ENCODE measurements around the gene PLCB2. TPM values are rescaled to one million over a fixed set of nuclear protein-coding genes. Genes with fewer than 3 reads are reported as not detected.

PLCB2 gene, protein sequence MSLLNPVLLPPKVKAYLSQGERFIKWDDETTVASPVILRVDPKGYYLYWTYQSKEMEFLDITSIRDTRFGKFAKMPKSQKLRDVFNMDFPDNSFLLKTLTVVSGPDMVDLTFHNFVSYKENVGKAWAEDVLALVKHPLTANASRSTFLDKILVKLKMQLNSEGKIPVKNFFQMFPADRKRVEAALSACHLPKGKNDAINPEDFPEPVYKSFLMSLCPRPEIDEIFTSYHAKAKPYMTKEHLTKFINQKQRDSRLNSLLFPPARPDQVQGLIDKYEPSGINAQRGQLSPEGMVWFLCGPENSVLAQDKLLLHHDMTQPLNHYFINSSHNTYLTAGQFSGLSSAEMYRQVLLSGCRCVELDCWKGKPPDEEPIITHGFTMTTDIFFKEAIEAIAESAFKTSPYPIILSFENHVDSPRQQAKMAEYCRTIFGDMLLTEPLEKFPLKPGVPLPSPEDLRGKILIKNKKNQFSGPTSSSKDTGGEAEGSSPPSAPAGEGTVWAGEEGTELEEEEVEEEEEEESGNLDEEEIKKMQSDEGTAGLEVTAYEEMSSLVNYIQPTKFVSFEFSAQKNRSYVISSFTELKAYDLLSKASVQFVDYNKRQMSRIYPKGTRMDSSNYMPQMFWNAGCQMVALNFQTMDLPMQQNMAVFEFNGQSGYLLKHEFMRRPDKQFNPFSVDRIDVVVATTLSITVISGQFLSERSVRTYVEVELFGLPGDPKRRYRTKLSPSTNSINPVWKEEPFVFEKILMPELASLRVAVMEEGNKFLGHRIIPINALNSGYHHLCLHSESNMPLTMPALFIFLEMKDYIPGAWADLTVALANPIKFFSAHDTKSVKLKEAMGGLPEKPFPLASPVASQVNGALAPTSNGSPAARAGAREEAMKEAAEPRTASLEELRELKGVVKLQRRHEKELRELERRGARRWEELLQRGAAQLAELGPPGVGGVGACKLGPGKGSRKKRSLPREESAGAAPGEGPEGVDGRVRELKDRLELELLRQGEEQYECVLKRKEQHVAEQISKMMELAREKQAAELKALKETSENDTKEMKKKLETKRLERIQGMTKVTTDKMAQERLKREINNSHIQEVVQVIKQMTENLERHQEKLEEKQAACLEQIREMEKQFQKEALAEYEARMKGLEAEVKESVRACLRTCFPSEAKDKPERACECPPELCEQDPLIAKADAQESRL
- total RNA-seq: 0.13 and 0.16 TPM in 2 replicates

DNA sequence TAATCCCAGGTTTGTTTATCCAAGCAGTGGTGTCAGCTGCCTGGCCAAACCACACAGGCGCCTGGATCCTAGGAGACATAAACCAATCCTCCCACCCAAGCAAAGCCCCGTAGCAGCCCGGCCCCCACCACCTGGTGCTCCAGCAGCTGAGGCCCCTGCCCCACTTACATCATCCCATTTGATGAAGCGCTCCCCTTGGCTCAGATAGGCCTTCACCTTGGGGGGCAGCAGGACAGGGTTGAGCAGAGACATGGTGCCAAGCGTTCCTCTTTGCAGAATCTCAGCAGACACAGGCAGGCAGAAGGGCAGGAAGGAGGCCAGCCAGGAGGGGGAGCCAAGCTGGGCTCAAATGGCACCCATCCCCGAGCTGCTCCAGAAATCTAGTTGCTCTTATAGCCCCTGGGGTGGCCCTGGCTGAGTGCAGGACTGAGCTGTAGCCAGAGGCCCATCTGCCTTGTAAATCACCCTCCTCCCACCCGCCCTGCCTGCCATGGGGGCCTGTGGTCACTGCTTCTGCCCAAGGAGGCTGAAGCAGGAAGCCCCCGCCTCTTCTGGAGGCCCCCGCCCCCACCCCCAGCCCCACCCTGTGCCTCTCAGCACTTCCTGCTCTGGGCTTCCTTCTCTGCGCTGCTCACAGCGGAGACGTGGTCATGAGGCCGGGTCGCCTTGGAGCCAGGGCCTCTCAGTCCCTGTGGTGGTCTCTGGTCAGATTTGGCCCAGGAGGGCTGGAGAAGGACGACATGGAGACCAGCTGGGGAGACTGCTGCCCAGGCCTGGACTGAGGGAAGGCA, at the start of gene PLCB2:
PLCB2 (minus strand) TSS at position 515 of the 791 bp plus-strand sequence; CDS start at position 252, 263 bp downstream.

DNA sequence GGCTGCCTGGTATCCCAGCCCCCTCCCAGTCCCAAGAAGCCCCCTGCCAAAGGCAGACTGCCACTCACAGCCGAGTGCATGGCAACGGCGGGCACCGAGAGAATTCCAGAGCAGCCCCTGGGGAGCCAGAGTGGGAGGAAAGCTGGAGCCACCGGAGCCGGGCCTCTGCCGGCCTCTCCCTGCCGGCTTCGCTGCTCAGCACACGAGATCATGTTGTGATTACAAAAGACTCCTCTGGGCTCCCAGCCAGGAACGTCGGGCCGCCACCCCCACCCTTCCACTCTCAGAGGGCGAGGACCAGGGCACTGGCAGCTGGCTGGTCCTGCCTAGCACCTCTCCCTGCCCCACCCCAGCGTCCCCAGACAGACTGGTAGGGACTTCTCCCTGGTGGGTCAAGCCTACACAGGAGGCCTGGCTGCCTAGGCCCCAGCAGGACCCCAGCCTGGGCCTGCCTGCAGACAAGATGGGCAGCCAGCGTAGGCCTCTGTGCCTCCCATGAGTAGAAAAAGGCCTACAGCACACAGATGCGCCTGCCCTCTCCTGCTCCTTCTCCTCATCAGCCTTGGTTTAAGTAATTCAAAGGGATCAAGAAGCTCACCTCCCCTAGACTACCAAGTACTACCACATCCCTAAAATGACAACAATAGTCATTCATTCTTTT, 33.1 kb upstream of the PLCB2 start, which contains the start of gene CCDC9B:
CCDC9B (minus strand) TSS at position 200 of the 661 bp plus-strand sequence; CDS start at position 80, 120 bp downstream.

DNA sequence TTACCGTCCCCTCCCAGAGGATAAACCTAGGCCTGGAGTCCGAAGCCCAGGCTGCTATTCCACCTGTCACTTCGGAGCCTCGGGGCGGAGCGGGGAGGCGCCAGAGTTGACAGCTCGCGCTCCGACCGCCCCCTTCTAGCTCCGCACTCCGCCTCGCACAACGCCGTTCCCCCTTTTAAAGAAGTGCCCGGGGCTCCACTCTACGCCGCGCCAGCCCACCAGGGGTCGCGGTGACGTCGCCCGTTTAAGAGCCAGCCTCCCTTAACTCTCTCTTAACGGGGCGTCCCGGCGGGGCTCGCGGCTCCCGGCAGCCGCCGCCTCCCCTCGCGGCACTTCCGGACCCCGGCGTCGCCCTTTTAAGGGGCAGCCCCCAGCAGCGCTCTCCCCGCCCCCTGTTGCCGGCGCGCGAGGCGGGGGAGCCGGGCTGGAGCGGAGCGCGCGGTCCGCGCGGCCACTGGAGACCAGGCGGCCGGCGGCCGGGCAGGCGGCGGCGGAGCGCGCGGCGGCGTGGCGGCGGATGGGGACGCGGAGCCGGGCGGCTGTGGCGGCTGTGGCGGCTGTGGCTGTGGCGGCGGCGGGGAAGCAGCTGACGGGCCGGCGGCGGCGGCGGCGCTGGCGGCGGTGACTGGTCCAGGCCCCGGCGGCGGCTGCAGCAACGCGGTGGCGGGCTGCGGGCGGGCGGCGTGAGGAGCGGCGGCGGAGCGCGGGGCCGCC, 15.7 kb upstream of the PLCB2 start, which contains the start of gene INAFM2:
INAFM2 (plus strand) TSS at position 454 of the 714 bp plus-strand sequence. CDS start 364 bp downstream, outside the sequence.

DNA sequence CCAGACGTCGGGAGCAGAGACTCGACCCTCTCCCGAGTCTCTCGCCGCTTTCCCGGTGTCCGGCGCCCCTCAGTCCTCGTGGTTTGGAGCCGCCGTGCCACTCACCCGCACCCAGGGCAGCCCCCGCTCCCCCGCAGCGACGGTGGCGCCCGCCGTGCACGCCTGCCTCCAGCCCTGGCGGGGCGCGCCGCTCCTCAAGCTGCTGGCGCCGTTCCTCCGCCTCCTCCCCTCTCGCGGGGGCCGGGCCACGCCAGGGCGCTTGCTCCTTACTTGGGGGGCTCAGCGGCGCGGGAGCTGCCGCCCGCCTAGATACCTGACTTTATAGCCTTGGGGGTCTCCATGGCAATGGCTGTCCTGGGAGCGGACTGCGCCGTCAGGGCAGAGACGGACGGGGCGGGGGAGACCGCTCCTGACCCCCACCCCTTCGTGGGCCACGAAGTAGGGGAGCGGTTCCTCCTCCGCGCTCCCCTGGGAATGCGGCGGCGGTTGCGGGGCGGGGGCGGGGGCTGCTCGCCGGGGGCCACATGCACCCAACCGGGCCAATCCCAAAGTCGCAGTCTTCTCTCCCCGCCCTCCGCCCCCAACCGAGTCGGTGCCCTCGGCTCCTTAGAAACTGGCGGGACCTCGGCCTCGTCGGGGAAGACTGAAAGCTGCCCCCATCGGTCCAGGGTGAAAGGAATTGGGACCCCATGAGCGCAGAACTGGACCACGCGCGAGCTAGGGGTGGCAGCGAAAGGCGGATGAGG, 24.7 kb downstream of the PLCB2 start, which contains the start of gene ANKRD63:
ANKRD63 (minus strand) TSS at position 196 of the 746 bp plus-strand sequence. CDS start 478 bp downstream, outside the sequence.

DNA sequence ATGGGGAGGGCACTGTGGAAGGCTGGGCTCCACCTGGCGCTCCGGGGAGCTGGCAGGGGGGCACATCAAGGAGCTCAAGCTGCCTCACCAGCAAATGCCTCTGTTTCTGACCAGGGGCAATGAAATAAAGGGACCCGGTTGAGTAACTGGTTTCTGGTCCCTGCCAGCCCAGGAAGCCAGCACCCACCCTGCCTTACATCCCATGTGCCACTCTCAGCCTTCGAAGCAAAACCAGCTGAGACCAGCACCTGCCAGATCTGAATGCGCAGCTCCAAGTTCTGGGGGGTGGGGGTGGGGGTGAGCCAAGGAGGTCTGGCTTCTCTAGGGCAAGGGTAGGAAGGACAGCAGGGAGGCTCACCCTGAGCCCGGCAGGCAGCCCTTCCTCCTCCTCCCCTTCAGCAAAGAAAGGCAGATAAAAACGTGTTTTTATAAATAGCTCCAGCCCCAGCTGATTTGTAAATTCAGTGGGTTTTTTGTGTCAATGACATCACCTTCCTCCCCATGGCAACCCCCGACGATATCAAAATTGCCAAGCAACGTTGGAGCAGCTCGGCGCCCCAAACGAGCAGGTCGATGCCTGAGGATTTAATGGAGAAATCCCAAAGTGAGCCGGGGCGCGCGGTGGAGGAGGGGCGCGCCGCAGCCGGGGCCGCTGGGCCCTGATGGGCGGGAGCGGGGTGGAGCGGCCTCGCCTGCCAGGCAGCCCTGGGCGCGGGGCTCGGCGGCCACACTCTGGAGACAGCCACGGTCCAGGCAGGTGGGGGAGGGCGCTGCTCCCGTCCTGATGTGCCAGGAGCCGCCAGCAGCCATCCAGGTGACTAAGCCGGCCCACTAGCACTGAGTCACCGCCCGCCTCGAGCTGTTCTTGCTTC, 69.0 kb downstream of the PLCB2 start, which contains the start of gene PAK6:
PAK6 (plus strand) TSS at position 532 of the 872 bp plus-strand sequence. CDS start 25,723 bp downstream, outside the sequence.

Other genes with a start within 250 kb of the PLCB2 start
- gene BMF, start 199.1 kb downstream of the PLCB2 start, total RNA-seq: 5.3 and 11.1 TPM in 2 replicates
- 20.4 and 21.2 TPM in 2 replicates for gene BUB1B, start 146.9 kb downstream of the PLCB2 start, total RNA-seq
- gene PAK6, start 68.9 kb downstream of the PLCB2 start, total RNA-seq: not detected in 2 replicates
- not detected in 2 replicates for gene ANKRD63, start 24.9 kb downstream of the PLCB2 start, total RNA-seq
- 7.6 and 9.9 TPM in 2 replicates for gene INAFM2, start 15.8 kb upstream of the PLCB2 start, total RNA-seq
- 10.8 and 36.9 TPM in 2 replicates for gene CCDC9B, start 33.0 kb upstream of the PLCB2 start, total RNA-seq
- not detected in 2 replicates for gene PHGR1, start 43.1 kb upstream of the PLCB2 start, total RNA-seq
- under 0.01 and 0.38 TPM in 2 replicates for gene DISP2, start 50.3 kb upstream of the PLCB2 start, total RNA-seq
- gene KNSTRN, start 74.8 kb upstream of the PLCB2 start, total RNA-seq: 29.6 and 41.0 TPM in 2 replicates
- 23.2 and 57.6 TPM in 2 replicates for gene IVD, start 97.9 kb upstream of the PLCB2 start, total RNA-seq
- 6.3 and 12.5 TPM in 2 replicates for gene BAHD1, start 133.0 kb upstream of the PLCB2 start, total RNA-seq
- gene CHST14, start 163.0 kb upstream of the PLCB2 start, total RNA-seq: 6.0 and 12.2 TPM in 2 replicates